Activated CD4-positive, alpha-beta T cell treated with anti-CD3 and anti-CD28 coated beads, Interleukin-10, Interleukin-2, amounts not matched to agents 100 ng/mL and 50 ng/mL, durations not matched to agents 16 hours and 8 hours (primary cell): ENCODE data around the gene NEGR1.

Experiments used
- DNase-seq: peaks from one replicate; pipeline ENCODE4 v3.0.0-alpha.2; 2020

NEGR1 gene

GRCh38 chr1:72229893-72230292 lies 52.4 kb downstream of the NEGR1 start:
- no peak for DNase-seq

DNA sequence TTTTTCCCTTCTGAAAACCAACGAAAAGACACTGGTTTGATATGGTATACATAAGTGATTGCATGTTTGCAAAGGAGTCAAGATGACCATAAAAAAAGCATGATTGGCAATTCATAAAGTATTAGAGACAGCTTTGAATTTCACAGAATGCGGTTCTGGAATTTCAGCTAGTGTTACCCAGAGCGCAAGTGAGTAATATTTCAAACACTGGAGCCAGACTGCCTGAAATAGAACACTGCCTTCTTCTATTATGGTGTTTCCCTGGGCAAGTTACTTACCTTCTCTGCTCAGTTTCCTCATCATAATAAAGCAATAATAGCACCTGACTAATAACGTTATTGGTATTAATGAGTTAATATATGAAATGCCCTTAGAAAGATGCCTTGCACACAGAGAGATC lies 54.7 kb downstream of the NEGR1 start:
- DNase-seq, result no peak

DNA sequence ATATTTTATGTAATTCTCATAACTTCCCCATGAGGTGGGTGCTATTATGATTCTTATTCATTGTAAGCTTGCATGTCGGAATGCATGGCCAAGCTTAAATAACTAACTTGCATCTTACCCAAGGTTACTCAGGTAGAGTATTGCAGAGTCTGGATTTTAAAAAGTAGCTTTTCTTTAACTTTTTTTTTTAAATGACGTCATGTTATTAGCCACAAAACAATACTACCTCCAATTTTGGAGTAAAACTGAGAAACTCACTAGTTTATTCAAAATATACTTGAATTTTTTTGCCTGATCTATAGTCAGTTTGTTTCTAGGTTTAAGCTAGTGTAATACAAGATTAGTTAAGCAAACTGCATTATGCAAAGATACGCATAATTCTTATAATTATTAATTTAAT lies 57.8 kb downstream of the NEGR1 start:
- no peak for DNase-seq

- no peak for DNase-seq
These were observed 60.5 kb downstream of the NEGR1 start for GRCh38 chr1:72221811-72222210.

DNA sequence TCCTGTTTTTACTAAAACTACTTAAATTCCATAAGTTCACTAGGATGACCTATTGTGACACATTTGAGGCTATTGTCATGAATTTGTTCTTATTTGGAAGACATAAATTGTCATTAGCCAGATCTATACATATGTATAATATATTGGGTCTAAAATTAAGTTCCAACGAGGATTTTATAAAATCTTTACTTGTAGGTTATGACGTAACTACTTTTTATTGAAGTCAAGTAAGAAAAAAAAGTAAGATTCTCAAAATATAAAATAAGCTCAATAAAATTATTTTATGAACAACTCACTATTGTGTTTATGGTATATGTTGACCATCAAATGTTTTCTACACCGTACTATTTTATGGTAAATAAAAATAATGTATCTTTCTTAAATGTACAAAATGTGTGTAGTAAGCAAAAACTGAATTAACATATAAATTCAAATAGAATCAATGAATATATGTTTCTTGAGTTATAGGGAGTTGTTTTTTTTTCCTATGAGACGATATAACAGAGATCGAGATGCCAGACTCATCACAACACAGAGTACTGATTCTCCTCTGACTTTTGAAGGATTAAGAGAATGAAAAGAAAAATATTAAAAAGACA lies 64.1 kb downstream of the NEGR1 start:
- no peak for DNase-seq

- DNase-seq, result no peak
These were observed 75.3 kb downstream of the NEGR1 start for GRCh38 chr1:72207059-72207458.

GRCh38 chr1:72202761-72203160 lies 79.6 kb downstream of the NEGR1 start:
- no peak for DNase-seq

- no peak for DNase-seq
These were observed 84.6 kb downstream of the NEGR1 start for GRCh38 chr1:72197786-72198185.

DNA sequence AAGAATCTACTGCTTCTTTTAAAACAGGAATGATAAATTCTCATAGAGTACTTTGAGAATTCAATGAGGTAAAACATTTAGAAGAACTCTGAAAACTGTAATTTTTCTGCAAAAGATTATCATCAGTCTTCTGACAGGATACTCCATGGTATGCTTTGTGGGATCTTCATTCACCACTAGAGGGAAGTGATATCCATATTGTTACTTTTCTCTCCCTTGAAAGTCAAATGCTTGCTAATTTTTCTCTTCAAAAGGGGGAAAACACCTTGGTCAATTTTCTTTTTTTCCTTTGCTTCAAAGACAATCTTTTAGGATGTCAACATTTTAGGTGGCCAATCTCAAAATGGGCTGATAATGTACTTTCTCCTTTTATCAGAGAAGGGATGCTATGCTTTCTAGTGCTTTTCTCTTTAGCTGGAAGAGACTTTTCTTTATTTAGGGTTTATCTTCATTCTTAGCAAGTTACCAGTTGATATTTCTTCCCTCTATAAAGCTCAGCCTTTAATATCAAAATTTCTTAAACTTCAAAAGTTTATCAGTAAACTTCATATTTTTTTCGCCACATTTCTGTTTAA lies 95.5 kb downstream of the NEGR1 start:
- DNase-seq, result no peak

GRCh38 chr1:72184099-72184701 lies 98.1 kb downstream of the NEGR1 start:
- no peak for DNase-seq

- no peak for DNase-seq
These were observed 99.5 kb downstream of the NEGR1 start for GRCh38 chr1:72182859-72183258.

- no peak for DNase-seq
These were observed 104.1 kb downstream of the NEGR1 start for GRCh38 chr1:72178266-72178665.

DNA sequence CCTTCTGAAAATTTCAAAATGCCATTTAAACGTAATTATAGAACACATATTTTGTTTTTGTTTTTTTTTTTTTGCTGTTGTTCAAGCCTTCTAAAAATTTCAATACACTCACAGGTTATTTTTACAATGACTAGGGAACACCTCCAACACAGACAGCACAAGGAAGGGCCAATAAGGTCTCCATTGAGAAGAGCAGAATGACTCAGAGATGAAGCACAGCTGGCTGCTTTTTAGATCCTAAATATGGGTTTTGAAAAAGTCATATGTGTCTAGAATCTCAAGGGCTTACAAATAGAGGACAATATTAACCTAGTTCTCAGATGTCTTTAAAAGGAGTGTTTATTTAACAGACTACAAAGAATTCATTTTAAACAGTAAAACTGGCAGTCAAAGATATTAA lies 104.6 kb downstream of the NEGR1 start:
- no peak for DNase-seq

DNA sequence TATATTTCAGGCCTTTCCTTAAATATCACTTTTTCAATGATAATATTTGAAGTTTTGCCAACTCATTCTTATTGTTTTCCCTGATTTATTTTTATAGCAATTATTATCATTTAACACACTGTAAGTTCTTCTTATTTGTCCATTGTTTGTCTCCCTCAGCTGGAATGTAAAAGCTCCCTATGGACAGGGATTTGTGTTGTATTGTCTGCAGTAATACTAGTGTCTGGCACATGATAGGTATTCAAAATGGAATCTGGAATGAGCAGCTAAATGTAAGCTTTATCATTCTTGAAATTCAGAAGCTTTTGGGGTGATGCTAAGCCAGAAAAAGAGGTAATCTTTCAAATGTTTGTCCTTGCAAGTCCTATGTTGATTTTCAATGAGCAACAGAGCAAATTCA lies 112.1 kb downstream of the NEGR1 start:
- no peak for DNase-seq

DNA sequence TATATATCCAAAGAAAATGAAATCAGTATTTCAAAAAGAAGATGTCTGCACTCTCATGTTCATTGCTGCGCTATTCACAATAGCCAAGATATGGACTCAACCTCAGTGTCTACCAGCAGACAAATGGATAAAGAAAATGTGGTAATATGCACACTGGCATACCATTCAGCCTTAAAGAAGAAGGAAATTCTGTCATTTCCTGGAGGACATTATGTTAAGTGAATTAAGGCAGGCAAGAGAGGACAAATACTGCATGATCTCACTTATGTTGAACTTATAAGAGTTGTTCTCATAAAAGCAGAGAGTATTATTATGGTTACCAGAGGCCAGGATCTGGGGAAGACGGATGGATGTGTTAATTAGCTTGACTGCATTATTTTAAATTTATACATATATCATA lies 115.9 kb downstream of the NEGR1 start:
- no peak for DNase-seq

DNA sequence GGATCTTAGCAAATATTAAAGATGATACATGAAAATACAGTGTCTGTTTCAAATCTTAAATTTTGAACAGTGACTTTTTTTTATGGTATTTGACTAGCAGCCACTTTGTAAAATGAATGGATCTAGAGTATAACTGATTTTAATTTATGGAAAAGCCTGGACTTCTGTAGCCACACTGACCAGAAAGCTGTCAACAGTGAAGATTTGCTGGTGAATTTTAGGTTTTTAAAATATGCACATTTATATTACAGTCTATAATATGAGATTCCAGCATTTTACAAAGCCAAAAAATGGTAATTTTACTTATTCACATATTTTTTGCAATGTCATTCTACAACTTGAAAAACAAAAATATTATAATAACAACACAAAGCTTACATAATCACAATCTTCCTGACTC lies 131.8 kb downstream of the NEGR1 start:
- no peak for DNase-seq

- DNase-seq, result no peak
These were observed 140.5 kb downstream of the NEGR1 start for GRCh38 chr1:72141875-72142274.

- no peak for DNase-seq
These were observed 142.1 kb downstream of the NEGR1 start for GRCh38 chr1:72140222-72140621.

GRCh38 chr1:72137656-72138055 lies 144.7 kb downstream of the NEGR1 start:
- DNase-seq, result no peak

GRCh38 chr1:72129869-72130268 lies 152.5 kb downstream of the NEGR1 start:
- DNase-seq, result no peak

DNA sequence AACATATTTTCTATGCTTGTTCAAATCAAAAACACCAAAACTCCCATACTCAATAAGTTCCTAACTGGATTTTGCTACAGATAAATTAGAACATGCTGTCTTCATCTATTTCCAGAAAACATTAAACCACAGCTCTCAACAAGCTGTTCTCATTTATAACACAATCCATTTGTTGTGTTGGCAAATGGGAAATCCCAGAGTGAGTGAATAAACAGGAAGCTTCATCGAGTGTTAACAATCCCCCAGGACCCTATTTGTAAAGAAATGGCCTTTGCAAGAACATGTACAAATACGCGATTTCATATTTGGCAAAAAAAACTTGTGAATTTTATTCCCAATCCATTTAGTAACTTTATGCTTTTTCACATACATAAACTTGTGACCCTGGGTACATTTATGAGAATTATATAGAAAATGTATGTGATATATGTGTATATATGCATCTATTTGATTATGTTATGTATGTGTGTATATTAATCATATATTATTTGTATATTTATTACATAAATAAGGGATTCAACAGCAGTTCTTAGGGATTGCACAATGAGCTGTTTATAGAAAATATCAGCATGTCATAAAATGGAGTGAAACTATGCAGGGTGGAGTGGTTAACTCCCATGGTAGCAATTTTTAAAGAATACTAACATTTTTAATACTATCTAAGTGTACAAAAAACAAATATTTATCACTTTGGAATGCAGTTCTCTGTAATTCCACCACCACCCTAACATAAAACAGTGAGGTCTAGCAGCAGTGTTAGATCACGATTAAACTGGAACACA lies 160.0 kb downstream of the NEGR1 start:
- no peak for DNase-seq

- DNase-seq, result no peak
These were observed 162.8 kb downstream of the NEGR1 start for GRCh38 chr1:72119491-72119890.

- no peak for DNase-seq
These were observed 164.7 kb downstream of the NEGR1 start for GRCh38 chr1:72117621-72118020.

- no peak for DNase-seq
These were observed 167.0 kb downstream of the NEGR1 start for GRCh38 chr1:72115290-72115689.
